Temporal lobe (tissue), 2 donors: Measurements from ENCODE around the gene CREG2. TPM values are rescaled to one million over a fixed set of nuclear protein-coding genes. Genes with fewer than 3 reads are reported as not detected.

Experiments
- small RNA-seq: library from RNA; depleted of rRNA; stranded (forward); fragments of <200 nt; gene quantifications from one replicate; pipeline ENCODE3, GENCODE V24; 2014; ENCODE audit warnings: low replicate concordance
- total RNA-seq: library from RNA; depleted of rRNA; stranded (reverse); fragments of >200 nt; gene quantifications from one replicate; pipeline ENCODE4 v1.2.3, GENCODE V29; 2014

The CREG2 gene
- total RNA-seq, 1 donor from 2014 or later = 8.1 TPM

Small RNAs within 50 kb of the gene (small RNA-seq; reads per million reads assigned to genes)
- gene MIR5696 = 0.13 reads per million

Other genes starting within 250 kb of the CREG2 start
- 6.1 TPM for gene TBC1D8, start 236.1 kb downstream of the CREG2 start, total RNA-seq
- gene CNOT11, start 134.6 kb downstream of the CREG2 start, total RNA-seq = 6.9 TPM
- 33.9 TPM for gene RNF149, start 78.8 kb downstream of the CREG2 start, total RNA-seq
- gene RFX8, start 87.6 kb upstream of the CREG2 start, total RNA-seq = 0.49 TPM